ENCODE results near the gene RILPL1. TPM values are rescaled to one million over a fixed set of nuclear protein-coding genes. Genes with fewer than 3 reads are reported as not detected.

Gene RILPL1
- total RNA-seq, 1 donor: 16.3 TPM

DNA sequence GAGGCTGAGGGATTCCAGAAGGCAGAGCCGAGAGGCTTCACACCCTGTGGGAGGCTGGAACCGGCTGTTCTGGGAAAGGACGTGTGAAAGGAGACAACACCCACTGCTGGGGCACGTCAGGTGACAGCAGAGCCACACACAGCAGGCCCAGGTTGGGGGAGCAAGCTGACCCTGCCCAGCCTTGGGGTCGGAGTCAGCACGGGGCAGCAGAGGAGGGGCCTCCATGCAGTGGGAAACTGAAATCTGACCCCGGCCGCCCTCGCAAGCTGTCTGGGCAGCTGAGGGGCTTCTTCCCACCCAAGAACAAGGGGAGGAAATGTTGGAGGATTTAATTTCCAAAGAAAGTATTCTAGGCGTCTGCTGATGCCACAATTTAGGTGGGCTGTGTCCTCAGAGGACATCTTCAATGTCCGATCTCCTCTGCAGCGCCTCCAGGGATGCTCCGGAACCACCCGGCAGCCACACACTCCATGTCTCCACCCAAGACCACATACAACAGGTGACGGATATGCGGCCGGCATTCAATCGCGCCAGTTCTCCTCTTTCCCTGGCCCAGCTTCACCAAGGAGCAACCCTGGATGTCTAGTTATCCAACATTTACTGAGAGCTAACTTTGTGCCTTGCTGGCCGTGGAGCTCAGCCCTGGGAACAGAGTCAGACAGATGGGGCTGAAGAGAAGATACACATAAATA lies 44.8 kb downstream of the RILPL1 start:
- H3K4me3 ChIP-seq (ENCODE audit: insufficient read depth, low read length): no peak overlapping the region
- TF ChIP-seq, protein P1, sequence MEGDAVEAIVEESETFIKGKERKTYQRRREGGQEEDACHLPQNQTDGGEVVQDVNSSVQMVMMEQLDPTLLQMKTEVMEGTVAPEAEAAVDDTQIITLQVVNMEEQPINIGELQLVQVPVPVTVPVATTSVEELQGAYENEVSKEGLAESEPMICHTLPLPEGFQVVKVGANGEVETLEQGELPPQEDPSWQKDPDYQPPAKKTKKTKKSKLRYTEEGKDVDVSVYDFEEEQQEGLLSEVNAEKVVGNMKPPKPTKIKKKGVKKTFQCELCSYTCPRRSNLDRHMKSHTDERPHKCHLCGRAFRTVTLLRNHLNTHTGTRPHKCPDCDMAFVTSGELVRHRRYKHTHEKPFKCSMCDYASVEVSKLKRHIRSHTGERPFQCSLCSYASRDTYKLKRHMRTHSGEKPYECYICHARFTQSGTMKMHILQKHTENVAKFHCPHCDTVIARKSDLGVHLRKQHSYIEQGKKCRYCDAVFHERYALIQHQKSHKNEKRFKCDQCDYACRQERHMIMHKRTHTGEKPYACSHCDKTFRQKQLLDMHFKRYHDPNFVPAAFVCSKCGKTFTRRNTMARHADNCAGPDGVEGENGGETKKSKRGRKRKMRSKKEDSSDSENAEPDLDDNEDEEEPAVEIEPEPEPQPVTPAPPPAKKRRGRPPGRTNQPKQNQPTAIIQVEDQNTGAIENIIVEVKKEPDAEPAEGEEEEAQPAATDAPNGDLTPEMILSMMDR (IDR thresholded peaks at IDR 0.05; ENCODE audit: extremely low read depth, low read depth, low read length): no peak
- H3K36me3 ChIP-seq (ENCODE audit: insufficient read depth, low read length): peaks cover 9% of the 10 kb centered on the region
- no peaks in the 10 kb centered on the region for H3K9me3 ChIP-seq (ENCODE audit: low read depth, low read length)
- DNase-seq (ENCODE audit: insufficient read length, low spot score, missing footprints): peak; percentile 62
- no peak overlapping the region for H3K4me2 ChIP-seq (ENCODE audit: insufficient read depth, low read length)
- no peaks in the 10 kb centered on the region for H4K20me1 ChIP-seq (ENCODE audit: insufficient read depth, low read length)
- no peaks in the 10 kb centered on the region for H3K79me2 ChIP-seq (ENCODE audit: insufficient read depth, low read length)
- no peak overlapping the region for H2AFZ ChIP-seq (ENCODE audit: low read length)
- H3K4me1 ChIP-seq (ENCODE audit: insufficient read depth, low read length): no peaks in the 10 kb centered on the region
- H3K27me3 ChIP-seq (ENCODE audit: insufficient read depth, low read length): no peaks in the 10 kb centered on the region
- no peak overlapping the region for H3K27ac ChIP-seq (ENCODE audit: low read depth, low read length)

DNA sequence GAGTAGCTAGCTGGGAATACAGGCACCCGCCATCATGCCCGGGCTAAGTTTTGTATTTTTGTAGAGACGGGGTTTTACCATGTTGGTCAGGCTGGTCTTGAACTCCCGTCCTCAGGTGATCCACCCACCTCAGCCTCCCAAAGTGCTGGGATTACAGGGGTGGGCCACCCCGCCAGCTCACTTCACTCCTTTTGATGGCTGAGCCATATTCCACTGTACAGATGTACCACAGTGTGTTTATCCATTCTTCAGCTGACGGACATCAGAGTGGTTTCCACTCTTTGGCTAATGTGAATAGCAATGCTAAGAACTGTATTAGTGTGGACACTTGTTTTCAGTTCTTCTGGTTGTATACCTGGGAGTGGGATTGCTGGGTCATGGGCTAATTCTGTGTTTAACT lies 46.1 kb downstream of the RILPL1 start:
- H3K4me3 ChIP-seq (ENCODE audit: insufficient read depth, low read length): no peak overlapping the region
- no peaks in the 10 kb centered on the region for H3K27me3 ChIP-seq (ENCODE audit: insufficient read depth, low read length)
- peak; percentile 30 for DNase-seq (ENCODE audit: insufficient read length, low spot score, missing footprints)
- H4K20me1 ChIP-seq (ENCODE audit: insufficient read depth, low read length): no peaks in the 10 kb centered on the region
- peaks cover 9% of the 10 kb centered on the region for H3K36me3 ChIP-seq (ENCODE audit: insufficient read depth, low read length)
- H3K9me3 ChIP-seq (ENCODE audit: low read depth, low read length): no peaks in the 10 kb centered on the region
- H3K27ac ChIP-seq (ENCODE audit: low read depth, low read length): no peak overlapping the region
- no peaks in the 10 kb centered on the region for H3K79me2 ChIP-seq (ENCODE audit: insufficient read depth, low read length)
- H3K4me1 ChIP-seq (ENCODE audit: insufficient read depth, low read length): no peaks in the 10 kb centered on the region
- H2AFZ ChIP-seq (ENCODE audit: low read length): no peak overlapping the region
- no peak overlapping the region for H3K4me2 ChIP-seq (ENCODE audit: insufficient read depth, low read length)
- TF ChIP-seq, protein P1 (IDR thresholded peaks at IDR 0.05; ENCODE audit: extremely low read depth, low read depth, low read length): no peak

DNA sequence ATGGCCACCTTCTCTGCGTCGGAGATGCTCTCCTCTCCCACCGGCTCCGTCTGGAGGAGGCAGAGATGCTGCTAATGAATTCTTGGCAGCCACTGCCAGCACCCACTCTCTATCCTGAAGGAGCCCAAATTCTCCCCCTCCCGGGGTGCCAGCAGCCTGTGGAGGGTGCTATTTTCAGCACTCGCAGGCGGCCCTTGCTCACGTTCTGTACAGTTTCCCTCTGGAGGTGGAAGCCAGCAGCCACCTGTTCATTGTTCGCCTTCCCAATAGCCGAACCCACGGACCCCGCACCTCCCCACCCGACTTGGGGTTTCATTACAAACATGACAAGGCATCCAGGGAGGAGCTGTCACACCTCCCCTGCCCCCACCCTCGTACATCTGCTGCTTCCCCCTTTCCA lies 47.8 kb downstream of the RILPL1 start:
- Histone ChIP-seq H3K36me3 (ENCODE audit: insufficient read depth, low read length) (peaks cover 9% of the 10 kb centered on the region), H3K79me2 (ENCODE audit: insufficient read depth, low read length) (no peaks in the 10 kb centered on the region), H3K27ac (ENCODE audit: low read depth, low read length) (no peak overlapping the region), H3K4me2 (ENCODE audit: insufficient read depth, low read length) (no peak overlapping the region), H3K27me3 (ENCODE audit: insufficient read depth, low read length) (no peaks in the 10 kb centered on the region), H3K4me1 (ENCODE audit: insufficient read depth, low read length) (no peaks in the 10 kb centered on the region), H3K9me3 (ENCODE audit: low read depth, low read length) (no peaks in the 10 kb centered on the region), H3K4me3 (ENCODE audit: insufficient read depth, low read length) (no peak overlapping the region), H4K20me1 (ENCODE audit: insufficient read depth, low read length) (no peaks in the 10 kb centered on the region), H2AFZ (ENCODE audit: low read length) (no peak overlapping the region)
- peak; percentile 18 for DNase-seq (ENCODE audit: insufficient read length, low spot score, missing footprints)
- TF ChIP-seq, protein P1 (IDR thresholded peaks at IDR 0.05; ENCODE audit: extremely low read depth, low read depth, low read length): no peak

DNA sequence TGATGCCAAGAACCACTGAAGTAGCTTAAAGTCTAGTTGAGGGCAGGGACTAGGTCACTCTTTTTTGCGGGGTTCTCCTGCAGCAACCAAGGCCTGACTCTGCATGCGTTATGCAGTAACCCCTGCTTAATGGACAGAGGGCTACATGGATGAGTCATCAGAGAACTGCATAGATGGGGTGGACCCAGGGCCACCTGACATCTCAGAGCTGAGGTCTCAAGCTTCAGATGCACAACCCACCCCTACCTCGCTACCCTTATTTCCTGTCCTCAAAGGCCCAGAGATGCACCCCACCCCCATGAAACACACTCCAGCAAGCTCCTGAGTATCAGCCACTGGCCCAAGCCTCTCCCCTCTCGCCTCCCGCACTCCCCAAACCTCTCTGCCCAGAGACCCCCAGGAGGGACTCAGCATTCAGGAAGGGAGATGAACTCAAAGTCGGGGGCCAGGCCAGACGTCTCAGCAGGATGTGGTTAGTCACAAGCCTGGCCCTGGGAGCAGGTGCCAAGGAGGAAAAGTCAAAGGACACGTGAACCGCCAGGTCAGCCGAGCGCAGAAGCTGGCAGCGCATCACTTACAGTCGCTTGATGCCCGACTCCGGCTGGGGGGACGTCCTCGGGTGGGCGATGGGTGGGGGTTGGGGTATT lies 49.8 kb downstream of the RILPL1 start:
- Histone ChIP-seq H2AFZ (ENCODE audit: low read length) (no peak overlapping the region), H3K9me3 (ENCODE audit: low read depth, low read length) (no peaks in the 10 kb centered on the region), H3K4me1 (ENCODE audit: insufficient read depth, low read length) (peaks cover 13% of the 10 kb centered on the region), H3K27me3 (ENCODE audit: insufficient read depth, low read length) (no peaks in the 10 kb centered on the region), H3K36me3 (ENCODE audit: insufficient read depth, low read length) (peaks cover 9% of the 10 kb centered on the region), H3K4me3 (ENCODE audit: insufficient read depth, low read length) (no peak overlapping the region), H4K20me1 (ENCODE audit: insufficient read depth, low read length) (no peaks in the 10 kb centered on the region), H3K4me2 (ENCODE audit: insufficient read depth, low read length) (no peak overlapping the region), H3K27ac (ENCODE audit: low read depth, low read length) (no peak overlapping the region), H3K79me2 (ENCODE audit: insufficient read depth, low read length) (no peaks in the 10 kb centered on the region)
- TF ChIP-seq, protein P1 (IDR thresholded peaks at IDR 0.05; ENCODE audit: extremely low read depth, low read depth, low read length): no peak
- DNase-seq (ENCODE audit: insufficient read length, low spot score, missing footprints): peak; percentile 66
